AG10803 (cell line): ENCODE results near the gene ALDH9A1.
"Not testable (repeated sequence)": the region's sequence is repeated elsewhere in the genome, so short reads cannot be mapped to it uniquely, and the experiment has no call there.

ENCODE experiments used
- DNase-seq: peaks from one replicate; pipeline ENCODE4 v3.0.0; 2010; ENCODE audit warnings: low read depth
- H3K4me3 ChIP-seq: 2 replicates; pipeline ENCODE4 v1.5.1; 2011; ENCODE audit warnings: mild to moderate bottlenecking, low read length, control low read depth
- TF ChIP-seq, protein P1 (sequence below): conservative IDR thresholded peaks from 2 replicates; pipeline ENCODE4 v1.5.1; 2011; ENCODE audit warnings: mild to moderate bottlenecking, low read length, control low read depth, inconsistent platforms

The ALDH9A1 gene

DNA sequence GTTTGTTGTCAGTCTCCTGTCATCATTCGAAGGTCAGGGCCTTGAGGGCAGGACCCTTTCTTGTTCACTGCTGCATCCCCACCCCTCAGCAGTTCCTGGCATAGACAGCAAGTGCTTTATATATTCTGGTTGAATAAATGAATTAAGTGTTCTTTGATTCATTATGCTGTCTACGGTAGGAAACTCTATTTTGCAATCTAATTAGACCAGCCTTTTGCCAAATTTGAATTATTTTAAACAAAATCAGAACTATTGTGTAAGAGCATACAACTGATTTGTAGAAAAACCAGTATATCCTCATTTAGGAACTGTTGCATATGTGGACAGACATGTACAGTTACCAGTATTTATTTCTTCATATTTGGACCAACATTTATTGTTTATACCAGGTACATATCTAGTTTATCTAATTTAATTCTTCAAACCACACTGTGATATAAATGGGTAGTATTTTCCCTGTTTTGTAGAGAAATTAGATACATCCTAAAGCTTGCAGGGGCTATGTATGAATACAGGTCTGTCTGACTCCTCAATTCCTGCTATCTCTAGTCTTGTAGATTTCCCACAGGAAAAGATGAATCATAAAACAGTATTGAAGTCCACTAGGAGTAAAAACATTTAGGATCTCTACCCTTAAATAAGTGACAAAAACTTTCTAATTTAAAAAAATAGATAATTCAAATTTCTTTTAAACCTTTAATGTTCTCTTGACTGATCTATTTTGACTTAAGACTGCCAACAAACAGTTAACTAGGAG lies 57.0 kb downstream of the ALDH9A1 start:
- no peak overlapping the region for H3K4me3 ChIP-seq
- no peak for DNase-seq
- TF ChIP-seq, protein P1, sequence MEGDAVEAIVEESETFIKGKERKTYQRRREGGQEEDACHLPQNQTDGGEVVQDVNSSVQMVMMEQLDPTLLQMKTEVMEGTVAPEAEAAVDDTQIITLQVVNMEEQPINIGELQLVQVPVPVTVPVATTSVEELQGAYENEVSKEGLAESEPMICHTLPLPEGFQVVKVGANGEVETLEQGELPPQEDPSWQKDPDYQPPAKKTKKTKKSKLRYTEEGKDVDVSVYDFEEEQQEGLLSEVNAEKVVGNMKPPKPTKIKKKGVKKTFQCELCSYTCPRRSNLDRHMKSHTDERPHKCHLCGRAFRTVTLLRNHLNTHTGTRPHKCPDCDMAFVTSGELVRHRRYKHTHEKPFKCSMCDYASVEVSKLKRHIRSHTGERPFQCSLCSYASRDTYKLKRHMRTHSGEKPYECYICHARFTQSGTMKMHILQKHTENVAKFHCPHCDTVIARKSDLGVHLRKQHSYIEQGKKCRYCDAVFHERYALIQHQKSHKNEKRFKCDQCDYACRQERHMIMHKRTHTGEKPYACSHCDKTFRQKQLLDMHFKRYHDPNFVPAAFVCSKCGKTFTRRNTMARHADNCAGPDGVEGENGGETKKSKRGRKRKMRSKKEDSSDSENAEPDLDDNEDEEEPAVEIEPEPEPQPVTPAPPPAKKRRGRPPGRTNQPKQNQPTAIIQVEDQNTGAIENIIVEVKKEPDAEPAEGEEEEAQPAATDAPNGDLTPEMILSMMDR: no peak

- no peak overlapping the region for H3K4me3 ChIP-seq
- DNase-seq: peak; percentile 60
- TF ChIP-seq, protein P1: no peak
Observed at GRCh38 chr1:165639821-165640623, 58.3 kb downstream of the ALDH9A1 start.

GRCh38 chr1:165638211-165638610 lies 60.2 kb downstream of the ALDH9A1 start:
- not testable (repeated sequence) for H3K4me3 ChIP-seq, DNase-seq

DNA sequence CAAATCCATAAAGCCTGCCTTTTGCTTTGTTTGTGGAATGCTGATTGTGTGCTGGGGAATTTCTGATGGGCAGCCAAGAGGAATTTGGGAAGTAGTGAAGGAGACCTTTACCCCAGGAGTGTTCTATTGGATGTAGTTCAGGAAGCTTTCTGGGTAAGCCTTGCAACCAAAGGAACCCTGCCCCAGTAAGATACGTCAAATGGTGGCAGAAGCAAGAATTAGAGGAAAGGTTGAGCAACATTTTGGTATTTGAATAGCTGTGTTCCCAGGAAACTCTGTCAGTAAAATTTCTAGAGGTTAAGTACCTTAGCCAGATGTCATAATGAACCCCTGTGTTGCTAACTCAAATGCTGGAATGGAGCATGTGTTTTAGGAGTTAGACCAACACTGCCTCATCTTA lies 60.9 kb downstream of the ALDH9A1 start:
- peak; percentile 90 for DNase-seq
- no peak overlapping the region for H3K4me3 ChIP-seq
- TF ChIP-seq, protein P1: no peak

GRCh38 chr1:165635823-165636222 lies 62.5 kb downstream of the ALDH9A1 start:
- TF ChIP-seq, protein P1: no peak
- DNase-seq: no peak
- no peak overlapping the region for H3K4me3 ChIP-seq

DNA sequence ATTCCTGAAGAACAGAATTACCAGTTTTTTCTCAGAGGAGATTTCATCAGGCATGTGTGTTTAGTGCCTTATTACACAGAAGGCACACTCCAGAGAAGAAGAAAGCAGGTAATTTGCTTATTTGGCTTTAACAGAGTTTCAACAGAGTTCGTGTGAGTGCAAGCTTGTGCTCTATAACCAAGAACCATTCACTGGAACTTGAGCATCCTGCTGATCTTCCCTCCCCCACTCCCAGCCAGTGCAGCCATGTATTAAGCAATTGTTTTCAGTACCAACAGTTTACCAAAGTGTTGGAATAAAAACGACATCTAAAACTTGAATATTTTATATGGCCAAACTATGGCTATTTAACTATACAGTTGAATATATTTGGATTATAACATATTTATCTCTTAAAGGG lies 63.0 kb downstream of the ALDH9A1 start:
- no peak overlapping the region for H3K4me3 ChIP-seq
- peak; percentile 46 for DNase-seq
- TF ChIP-seq, protein P1: no peak

DNA sequence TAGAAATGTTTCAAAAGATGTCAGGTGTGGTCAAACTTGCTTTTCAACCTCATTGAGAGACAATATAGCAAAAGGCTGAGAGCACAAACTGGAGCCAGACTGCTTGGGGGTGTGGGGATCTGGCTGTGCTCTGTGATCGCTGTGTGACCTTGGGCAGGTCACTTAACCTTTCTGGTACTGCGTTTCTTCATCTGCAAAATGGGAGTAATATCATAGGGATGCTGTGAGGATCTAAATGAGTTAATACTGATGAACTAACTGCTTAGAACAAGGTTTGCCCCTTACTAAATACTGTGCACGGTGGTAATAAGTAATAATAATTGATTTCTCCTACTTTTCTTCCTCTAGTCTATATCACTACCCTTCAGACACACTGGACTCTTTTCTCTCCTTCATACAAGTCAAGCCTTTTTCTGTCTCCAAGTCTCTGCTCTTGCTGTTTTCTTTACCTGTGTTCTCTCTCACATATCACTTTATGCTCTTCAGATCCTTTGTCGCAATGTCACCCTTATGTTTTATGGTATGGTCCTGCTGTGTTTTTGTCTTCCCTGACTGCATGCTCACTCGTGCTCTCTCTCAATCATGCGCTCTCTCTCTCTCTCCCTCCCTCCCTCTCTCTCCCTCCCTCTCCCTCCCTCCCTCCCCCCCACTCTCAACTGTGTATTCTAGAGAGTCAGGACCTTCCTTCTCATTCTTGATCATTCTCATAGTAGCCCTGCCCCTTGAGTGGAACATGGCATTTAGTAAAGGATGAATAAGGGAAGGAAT lies 64.0 kb downstream of the ALDH9A1 start:
- TF ChIP-seq, protein P1: no peak
- no peak overlapping the region for H3K4me3 ChIP-seq
- no peak for DNase-seq
